T-helper 1 cell treated with Interleukin-12 subunit alpha and Interleukin-12 subunit beta and Interleukin-4 antibody, amounts not matched to agents 30 μg/mL and 1 μg/mL, for 36 hours (primary cell): ENCODE data around the gene TMEM164.

ENCODE experiments used
- H3K27ac Mint-ChIP-seq: one replicate; pipeline ENCODE4 v1.8.0; 2021; ENCODE audit warnings: mild to moderate bottlenecking, mixed read lengths
- H3K27me3 Mint-ChIP-seq: one replicate; pipeline ENCODE4 v1.8.0; 2021; ENCODE audit warnings: low read depth, mixed read lengths
- H3K36me3 Mint-ChIP-seq: one replicate; pipeline ENCODE4 v1.8.0; 2021; ENCODE audit warnings: low read depth, mixed read lengths
- H3K4me1 Mint-ChIP-seq: one replicate; pipeline ENCODE4 v1.8.0; 2021; ENCODE audit warnings: low read depth, mixed read lengths
- H3K4me3 Mint-ChIP-seq: one replicate; pipeline ENCODE4 v1.8.0; 2021; ENCODE audit warnings: mild to moderate bottlenecking, moderate library complexity, mixed read lengths
- H3K9me3 Mint-ChIP-seq: one replicate; pipeline ENCODE4 v1.8.0; 2021; ENCODE audit warnings: mixed read lengths

The TMEM164 gene

GRCh38 chrX:110060317-110060716, 57.4 kb downstream of the TMEM164 start:
- no peaks in the 10 kb centered on the region for H3K27me3 Mint-ChIP-seq
- H3K4me1 Mint-ChIP-seq, result peaks cover 4% of the 10 kb centered on the region
- H3K36me3 Mint-ChIP-seq, result peaks cover 7% of the 10 kb centered on the region
- no peak overlapping the region for H3K27ac Mint-ChIP-seq
- H3K9me3 Mint-ChIP-seq, result no peaks in the 10 kb centered on the region
- no peak overlapping the region for H3K4me3 Mint-ChIP-seq

- Mint-ChIP-seq H3K27ac (no peak overlapping the region), H3K4me3 (no peak overlapping the region), H3K4me1 (peaks cover 1% of the 10 kb centered on the region), H3K36me3 (peaks cover 4% of the 10 kb centered on the region), H3K27me3 (no peaks in the 10 kb centered on the region), H3K9me3 (no peaks in the 10 kb centered on the region)
These were observed 58.1 kb downstream of the TMEM164 start for GRCh38 chrX:110060846-110061537.

GRCh38 chrX:110062919-110063318, 60.0 kb downstream of the TMEM164 start:
- Mint-ChIP-seq H3K4me1 (peaks cover 1% of the 10 kb centered on the region), H3K4me3 (no peak overlapping the region), H3K27me3 (no peaks in the 10 kb centered on the region), H3K27ac (no peak overlapping the region), H3K9me3 (no peaks in the 10 kb centered on the region), H3K36me3 (no peaks in the 10 kb centered on the region)

GRCh38 chrX:110066488-110067225, 63.7 kb downstream of the TMEM164 start:
- Mint-ChIP-seq H3K27ac (no peak overlapping the region), H3K4me1 (peaks cover 1% of the 10 kb centered on the region), H3K4me3 (no peak overlapping the region), H3K9me3 (no peaks in the 10 kb centered on the region), H3K27me3 (no peaks in the 10 kb centered on the region), H3K36me3 (no peaks in the 10 kb centered on the region)

GRCh38 chrX:110070970-110071369, 68.1 kb downstream of the TMEM164 start:
- H3K36me3 Mint-ChIP-seq, result peaks cover 4% of the 10 kb centered on the region

GRCh38 chrX:110081320-110081719, 78.4 kb downstream of the TMEM164 start:
- H3K4me3 Mint-ChIP-seq, result no peak overlapping the region
- H3K27ac Mint-ChIP-seq, result no peak overlapping the region
- H3K27me3 Mint-ChIP-seq, result no peaks in the 10 kb centered on the region
- peaks cover 12% of the 10 kb centered on the region for H3K36me3 Mint-ChIP-seq
- H3K9me3 Mint-ChIP-seq, result peaks cover 5% of the 10 kb centered on the region
- H3K4me1 Mint-ChIP-seq, result peaks cover 6% of the 10 kb centered on the region

More at GRCh38 chrX:110070970-110071369, 68.1 kb downstream of the TMEM164 start:
- Mint-ChIP-seq H3K9me3 (peaks cover 1% of the 10 kb centered on the region), H3K4me1 (no peaks in the 10 kb centered on the region), H3K27ac (no peak overlapping the region), H3K27me3 (no peaks in the 10 kb centered on the region), H3K4me3 (no peak overlapping the region)

- H3K27ac Mint-ChIP-seq, result no peak overlapping the region
- peaks cover 8% of the 10 kb centered on the region for H3K36me3 Mint-ChIP-seq
- H3K4me1 Mint-ChIP-seq, result peaks cover 5% of the 10 kb centered on the region
- peaks cover under 1% of the 10 kb centered on the region for H3K9me3 Mint-ChIP-seq
- no peaks in the 10 kb centered on the region for H3K27me3 Mint-ChIP-seq
- H3K4me3 Mint-ChIP-seq, result no peak overlapping the region
These were observed 78.8 kb downstream of the TMEM164 start for GRCh38 chrX:110081740-110082139.

- Mint-ChIP-seq H3K4me3 (no peak overlapping the region), H3K9me3 (no peaks in the 10 kb centered on the region), H3K27me3 (no peaks in the 10 kb centered on the region), H3K27ac (no peak overlapping the region), H3K4me1 (peaks cover 5% of the 10 kb centered on the region), H3K36me3 (peaks cover 7% of the 10 kb centered on the region)
These were observed 79.2 kb downstream of the TMEM164 start for GRCh38 chrX:110082161-110082560.

GRCh38 chrX:110086162-110086915, 83.4 kb downstream of the TMEM164 start:
- Mint-ChIP-seq H3K4me3 (no peak overlapping the region), H3K27me3 (no peaks in the 10 kb centered on the region), H3K27ac (no peak overlapping the region), H3K9me3 (no peaks in the 10 kb centered on the region), H3K36me3 (no peaks in the 10 kb centered on the region), H3K4me1 (peaks cover 13% of the 10 kb centered on the region)

GRCh38 chrX:110086916-110087484, 84.1 kb downstream of the TMEM164 start:
- Mint-ChIP-seq H3K4me1 (peaks cover 13% of the 10 kb centered on the region), H3K27ac (no peak overlapping the region), H3K36me3 (no peaks in the 10 kb centered on the region)

GRCh38 chrX:110087485-110088356, 84.8 kb downstream of the TMEM164 start:
- H3K4me1 Mint-ChIP-seq, result peaks cover 13% of the 10 kb centered on the region
- H3K4me3 Mint-ChIP-seq, result no peak overlapping the region
- H3K36me3 Mint-ChIP-seq, result peaks cover 5% of the 10 kb centered on the region
- H3K9me3 Mint-ChIP-seq, result no peaks in the 10 kb centered on the region
- peak overlapping the region; percentile 26 for H3K27ac Mint-ChIP-seq
- H3K27me3 Mint-ChIP-seq, result no peaks in the 10 kb centered on the region

More at GRCh38 chrX:110086916-110087484, 84.1 kb downstream of the TMEM164 start:
- Mint-ChIP-seq H3K9me3 (no peaks in the 10 kb centered on the region), H3K4me3 (no peak overlapping the region), H3K27me3 (no peaks in the 10 kb centered on the region)

GRCh38 chrX:110089656-110090403, 86.9 kb downstream of the TMEM164 start:
- Mint-ChIP-seq H3K27ac (no peak overlapping the region), H3K27me3 (no peaks in the 10 kb centered on the region), H3K4me1 (peaks cover 13% of the 10 kb centered on the region), H3K9me3 (no peaks in the 10 kb centered on the region), H3K4me3 (no peak overlapping the region), H3K36me3 (peaks cover 8% of the 10 kb centered on the region)

GRCh38 chrX:110097920-110098319, 95.0 kb downstream of the TMEM164 start:
- no peaks in the 10 kb centered on the region for H3K9me3 Mint-ChIP-seq
- no peak overlapping the region for H3K4me3 Mint-ChIP-seq
- no peaks in the 10 kb centered on the region for H3K27me3 Mint-ChIP-seq
- H3K36me3 Mint-ChIP-seq, result peaks cover 12% of the 10 kb centered on the region
- no peaks in the 10 kb centered on the region for H3K4me1 Mint-ChIP-seq
- H3K27ac Mint-ChIP-seq, result no peak overlapping the region
